Neural cell (in vitro differentiated cells): ENCODE results near the gene UCN2. TPM values are rescaled to one million over a fixed set of nuclear protein-coding genes. Genes with fewer than 3 reads are reported as not detected.

Experiments used
- H2AFZ ChIP-seq: fragments of 200-600, 300-800 bp; sonication (generic), shearing (Covaris generic); 2 replicates; pipeline ENCODE4 v1.6.0; 2014; ENCODE audit warnings: low read depth, mild to moderate bottlenecking, antibody characterized with exemption, low read length, moderate library complexity
- H3F3A ChIP-seq: fragments of 200-600 bp; shearing (Covaris generic); 2 replicates; pipeline ENCODE4 v1.6.1; 2016; ENCODE audit warnings: mild to moderate bottlenecking, moderate library complexity, mixed read lengths, antibody characterized with exemption, low read length; ENCODE audit not compliant: insufficient read depth, poor library complexity, severe bottlenecking
- H3K27ac ChIP-seq: fragments of 200-600, 300-800 bp; sonication (generic), shearing (Covaris generic); 2 replicates; pipeline ENCODE4 v1.5.1; 2014; ENCODE audit warnings: mild to moderate bottlenecking, low read length, moderate library complexity
- H3K27me3 ChIP-seq: fragments of 300-800, 200-600 bp; sonication (generic), shearing (Covaris generic); 2 replicates; pipeline ENCODE4 v1.6.0; 2014; ENCODE audit warnings: mild to moderate bottlenecking, low read depth, low read length, moderate library complexity; ENCODE audit not compliant: insufficient read depth
- H3K36me3 ChIP-seq: fragments of 300-800, 200-600 bp; sonication (generic), shearing (Covaris generic); 2 replicates; pipeline ENCODE4 v1.5.1; 2014; ENCODE audit warnings: mild to moderate bottlenecking, antibody characterized with exemption, low read length, moderate library complexity; ENCODE audit not compliant: insufficient read depth
- H3K4me2 ChIP-seq: fragments of 300-800, 200-600 bp; sonication (generic), shearing (Covaris generic); 2 replicates; pipeline ENCODE4 v1.6.0; 2014; ENCODE audit warnings: mild to moderate bottlenecking, low read length
- H3K4me3 ChIP-seq: fragments of 300-800, 200-600 bp; sonication (generic), shearing (Covaris generic); 2 replicates; pipeline ENCODE4 v1.5.1; 2014; ENCODE audit warnings: mild to moderate bottlenecking, low read length, moderate library complexity
- H3K79me2 ChIP-seq: fragments of 200-600 bp; shearing (Covaris generic); replicated peaks from 2 replicates; pipeline ENCODE4 v1.6.0; 2014; ENCODE audit warnings: mild to moderate bottlenecking, low read length, moderate library complexity; ENCODE audit not compliant: insufficient read depth
- H3K9ac ChIP-seq: fragments of 300-800, 200-600 bp; sonication (generic), shearing (Covaris generic); 2 replicates; pipeline ENCODE4 v1.6.1; 2016; ENCODE audit warnings: mild to moderate bottlenecking, low read length, mixed read lengths
- H3K9me2 ChIP-seq: fragments of 200-600 bp; shearing (Covaris generic); 2 replicates; pipeline ENCODE4 v1.6.1; 2016; ENCODE audit warnings: mild to moderate bottlenecking, low read length, mixed read lengths; ENCODE audit not compliant: insufficient read depth
- H3K9me3 ChIP-seq: fragments of 200-600, 300-800 bp; sonication (generic), shearing (Covaris generic); 2 replicates; pipeline ENCODE4 v1.6.1; 2016; ENCODE audit warnings: mild to moderate bottlenecking, mixed run types, low read length, moderate library complexity, mixed read lengths
- H4K20me1 ChIP-seq: fragments of 200-600 bp; shearing (Covaris generic); 2 replicates; pipeline ENCODE4 v1.6.1; 2016; ENCODE audit warnings: mild to moderate bottlenecking, mixed run types; ENCODE audit not compliant: insufficient read depth
- EP300 ChIP-seq: fragments of 450-650 bp; conservative IDR thresholded peaks from 2 replicates; pipeline ENCODE4 v1.6.1; 2014; ENCODE audit warnings: antibody characterized with exemption, mild to moderate bottlenecking, moderate library complexity; ENCODE audit not compliant: poor library complexity, severe bottlenecking
- EZH2 ChIP-seq: fragments of 200-600, 300-800 bp; shearing (Covaris generic), sonication (generic); IDR thresholded peaks from 2 replicates; pipeline ENCODE4 v1.6.1; 2014; ENCODE audit warnings: antibody characterized with exemption, low read length, borderline replicate concordance, mild to moderate bottlenecking; ENCODE audit not compliant: insufficient read depth, poor library complexity, severe bottlenecking
- MXI1 ChIP-seq: fragments of 450-650 bp; conservative IDR thresholded peaks from 2 replicates; pipeline ENCODE4 v1.6.1; 2014; ENCODE audit warnings: antibody characterized with exemption, mild to moderate bottlenecking; ENCODE audit not compliant: poor library complexity, severe bottlenecking
- POLR2AphosphoS5 ChIP-seq: IDR thresholded peaks from 2 replicates; pipeline ENCODE4 v1.6.1; 2012
- RAD21 ChIP-seq: fragments of 450-650 bp; conservative IDR thresholded peaks from 2 replicates; pipeline ENCODE4 v1.6.1; 2014; ENCODE audit warnings: antibody characterized with exemption, mild to moderate bottlenecking, moderate library complexity
- REST ChIP-seq: IDR thresholded peaks from 2 replicates; pipeline ENCODE4 v1.6.1; 2012; ENCODE audit warnings: borderline replicate concordance
- SMC3 ChIP-seq: fragments of 450-650 bp; conservative IDR thresholded peaks from 2 replicates; pipeline ENCODE4 v1.6.1; 2014; ENCODE audit warnings: antibody characterized with exemption, mild to moderate bottlenecking, moderate library complexity; ENCODE audit not compliant: poor library complexity
- TAF1 ChIP-seq: IDR thresholded peaks from 2 replicates; pipeline ENCODE4 v1.6.1; 2012; ENCODE audit warnings: low read depth
- polyA plus RNA-seq: library from polyadenylated mRNA; depleted of rRNA; stranded (reverse); fragments of >200 nt; gene quantifications from 2 replicates; pipeline ENCODE4 v1.2.3, GENCODE V29; 2014
- TF ChIP-seq, protein P1 (sequence below): fragments of 450-650 bp; IDR thresholded peaks from 2 replicates; pipeline ENCODE4 v1.5.1; 2014; ENCODE audit warnings: antibody characterized with exemption, mild to moderate bottlenecking, moderate library complexity; ENCODE audit not compliant: poor library complexity, severe bottlenecking

Gene UCN2
- polyA plus RNA-seq, 1 donor from 2014 or later: 0.68 TPM

GRCh38 chr3:48587686-48588085 lies 24.1 kb upstream of the UCN2 start:
- Histone ChIP-seq H3K79me2 (no peaks in the 10 kb centered on the region), H3K4me3 (no peak overlapping the region), H3K9me3 (no peaks in the 10 kb centered on the region), H3K36me3 (no peaks in the 10 kb centered on the region), H3K27ac (no peak overlapping the region), H2AFZ (no peak overlapping the region), H3K27me3 (no peaks in the 10 kb centered on the region), H4K20me1 (no peaks in the 10 kb centered on the region), H3F3A (no peaks in the 10 kb centered on the region), H3K9me2 (no peaks in the 10 kb centered on the region), H3K9ac (no peak overlapping the region), H3K4me2 (no peak overlapping the region)
- TF ChIP-seq MXI1 (no peak), EP300 (no peak), TAF1 (no peak), EZH2 (no peak), SMC3 (no peak), POLR2AphosphoS5 (no peak), REST (no peak), RAD21 (no peak)
- TF ChIP-seq, protein P1, sequence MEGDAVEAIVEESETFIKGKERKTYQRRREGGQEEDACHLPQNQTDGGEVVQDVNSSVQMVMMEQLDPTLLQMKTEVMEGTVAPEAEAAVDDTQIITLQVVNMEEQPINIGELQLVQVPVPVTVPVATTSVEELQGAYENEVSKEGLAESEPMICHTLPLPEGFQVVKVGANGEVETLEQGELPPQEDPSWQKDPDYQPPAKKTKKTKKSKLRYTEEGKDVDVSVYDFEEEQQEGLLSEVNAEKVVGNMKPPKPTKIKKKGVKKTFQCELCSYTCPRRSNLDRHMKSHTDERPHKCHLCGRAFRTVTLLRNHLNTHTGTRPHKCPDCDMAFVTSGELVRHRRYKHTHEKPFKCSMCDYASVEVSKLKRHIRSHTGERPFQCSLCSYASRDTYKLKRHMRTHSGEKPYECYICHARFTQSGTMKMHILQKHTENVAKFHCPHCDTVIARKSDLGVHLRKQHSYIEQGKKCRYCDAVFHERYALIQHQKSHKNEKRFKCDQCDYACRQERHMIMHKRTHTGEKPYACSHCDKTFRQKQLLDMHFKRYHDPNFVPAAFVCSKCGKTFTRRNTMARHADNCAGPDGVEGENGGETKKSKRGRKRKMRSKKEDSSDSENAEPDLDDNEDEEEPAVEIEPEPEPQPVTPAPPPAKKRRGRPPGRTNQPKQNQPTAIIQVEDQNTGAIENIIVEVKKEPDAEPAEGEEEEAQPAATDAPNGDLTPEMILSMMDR: no peak

DNA sequence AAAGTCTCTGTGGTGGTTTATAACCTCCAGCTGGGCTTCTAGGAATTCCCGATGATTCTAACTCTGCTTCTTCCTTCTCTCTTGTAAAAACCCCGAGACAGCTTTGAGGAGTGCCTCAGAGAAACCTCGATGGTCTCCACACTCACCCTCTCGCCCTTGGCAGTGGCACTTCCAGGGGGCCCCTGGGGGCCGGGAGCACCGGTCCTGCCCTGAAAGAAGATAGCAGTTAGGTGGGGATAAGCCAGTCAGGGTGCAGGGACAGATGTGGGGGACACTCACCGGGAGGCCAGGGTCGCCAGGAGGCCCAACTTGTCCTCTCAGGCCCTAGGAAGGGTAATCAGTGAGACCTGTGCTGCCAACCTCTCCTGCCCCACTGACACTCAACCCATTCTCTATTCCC lies 21.8 kb upstream of the UCN2 start:
- Histone ChIP-seq H3K9me2 (no peaks in the 10 kb centered on the region), H3K79me2 (no peaks in the 10 kb centered on the region), H3K9ac (no peak overlapping the region), H3F3A (no peaks in the 10 kb centered on the region), H3K9me3 (no peaks in the 10 kb centered on the region), H4K20me1 (no peaks in the 10 kb centered on the region), H3K4me2 (no peak overlapping the region), H3K27me3 (no peaks in the 10 kb centered on the region), H3K4me3 (no peak overlapping the region), H3K36me3 (no peaks in the 10 kb centered on the region), H3K27ac (no peak overlapping the region), H2AFZ (no peak overlapping the region)
- TF ChIP-seq TAF1 (no peak), EP300 (no peak), EZH2 (no peak), RAD21 (no peak), SMC3 (no peak), REST (no peak), POLR2AphosphoS5 (no peak), MXI1 (no peak)
- TF ChIP-seq, protein P1: no peak
